Measurements from ENCODE around the gene TRNP1.
"Not testable (repeated sequence)": the region's sequence is repeated elsewhere in the genome, so short reads cannot be mapped to it uniquely, and the experiment has no call there.

The TRNP1 gene

DNA sequence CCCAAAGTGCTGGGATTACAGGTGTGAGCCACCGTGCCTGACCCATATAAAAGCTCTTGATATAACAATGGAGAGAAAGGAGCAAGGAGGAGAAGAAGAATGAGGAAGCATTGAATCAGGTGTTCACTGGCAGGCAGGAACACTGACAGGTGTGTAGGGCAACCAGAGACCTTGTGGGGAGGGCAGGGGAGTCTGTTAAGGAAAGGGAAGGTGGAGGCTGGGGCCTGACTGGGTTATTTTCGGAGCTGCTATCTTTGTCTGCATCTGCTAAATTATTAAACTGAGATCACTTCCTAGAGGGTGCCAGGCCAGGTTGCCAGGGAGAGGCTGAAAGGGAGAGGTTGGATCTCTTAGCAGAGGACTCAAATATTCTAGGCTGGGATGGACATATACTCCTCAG lies 6.8 kb upstream of the TRNP1 start:
- no peak for DNase-seq
- no peak for TF ChIP-seq POLR2A (IDR thresholded peaks at IDR 0.05; ENCODE audit: low read length)
- TF ChIP-seq GATA1 (IDR thresholded peaks at IDR 0.05; ENCODE audit: low read depth, low read length): no peak

DNA sequence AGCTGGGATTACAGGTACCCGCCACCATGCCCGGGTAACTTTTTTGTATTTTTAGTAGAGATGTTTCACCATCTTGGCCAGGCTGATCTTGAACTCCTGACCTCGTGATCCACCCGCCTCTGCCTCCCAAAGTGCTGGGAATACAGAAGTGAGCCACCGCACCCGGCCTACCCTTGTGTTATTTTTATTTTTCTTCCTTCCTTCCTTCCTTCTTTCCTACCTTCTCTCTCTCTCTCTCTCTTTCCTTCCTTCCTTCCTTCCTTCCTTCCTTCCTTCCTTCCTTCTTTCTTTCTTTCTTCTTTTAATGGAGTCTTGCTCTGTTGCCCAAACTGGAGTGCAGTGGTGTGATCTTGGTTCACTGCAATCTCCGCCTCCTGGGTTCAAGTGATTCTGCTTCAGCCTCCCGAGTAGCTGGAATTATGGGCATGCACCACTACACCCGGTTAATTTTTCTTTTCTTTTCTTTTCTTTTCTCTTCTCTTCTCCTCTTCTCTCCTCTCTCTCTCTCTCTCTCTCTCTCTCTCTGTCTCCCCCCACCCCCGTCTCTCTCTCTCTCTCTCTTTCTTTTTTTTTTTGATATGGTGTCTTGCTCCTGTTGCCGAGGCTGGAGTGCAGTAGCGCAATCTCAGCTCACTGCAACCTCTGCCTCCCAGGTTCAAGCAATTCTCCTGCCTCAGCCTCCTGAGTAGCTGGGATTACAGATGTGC lies 3.9 kb upstream of the TRNP1 start:
- not testable (repeated sequence) for DNase-seq

DNA sequence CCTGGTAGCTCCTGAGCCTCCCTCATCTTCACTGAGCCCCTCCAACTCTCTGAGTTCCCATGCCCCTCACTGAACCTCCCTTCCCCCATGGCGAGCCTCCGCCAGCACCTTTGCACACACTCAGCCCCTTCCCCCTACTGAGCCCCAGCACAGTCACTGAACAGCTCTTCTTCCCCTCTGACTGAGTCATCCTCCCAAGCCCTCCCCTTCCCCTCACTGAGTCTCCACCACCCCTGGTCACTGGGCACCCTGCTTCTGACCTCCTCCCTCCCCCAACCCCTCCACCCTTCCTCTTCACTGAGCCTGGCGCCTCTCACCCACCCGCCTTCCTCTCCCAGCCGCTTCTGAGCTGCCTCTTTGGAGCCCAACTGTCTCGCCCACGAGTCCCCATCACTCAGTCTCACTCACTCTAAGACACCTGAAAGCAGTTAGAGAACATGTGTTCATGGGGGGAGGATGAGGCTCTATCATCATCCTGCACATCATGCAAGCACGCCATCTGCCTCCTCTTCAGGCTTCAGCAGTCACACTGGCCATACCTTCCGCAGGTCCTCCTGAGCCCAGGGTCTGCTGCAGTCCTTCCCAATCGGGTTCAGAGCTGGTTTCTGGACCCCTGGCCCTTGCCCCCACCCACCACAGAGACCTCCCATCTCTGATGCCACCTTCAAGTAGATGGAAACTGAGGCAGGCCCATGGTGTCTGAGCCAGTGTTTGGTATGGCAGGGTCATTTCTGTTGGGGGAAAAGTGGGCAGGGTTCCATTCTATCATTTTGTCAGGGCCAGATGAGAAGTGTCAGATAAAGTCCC lies 2.0 kb upstream of the TRNP1 start:
- no peak for TF ChIP-seq GATA1 (IDR thresholded peaks at IDR 0.05; ENCODE audit: low read depth, low read length)
- TF ChIP-seq POLR2A (IDR thresholded peaks at IDR 0.05; ENCODE audit: low read length): no peak
- DNase-seq: no peak

DNA sequence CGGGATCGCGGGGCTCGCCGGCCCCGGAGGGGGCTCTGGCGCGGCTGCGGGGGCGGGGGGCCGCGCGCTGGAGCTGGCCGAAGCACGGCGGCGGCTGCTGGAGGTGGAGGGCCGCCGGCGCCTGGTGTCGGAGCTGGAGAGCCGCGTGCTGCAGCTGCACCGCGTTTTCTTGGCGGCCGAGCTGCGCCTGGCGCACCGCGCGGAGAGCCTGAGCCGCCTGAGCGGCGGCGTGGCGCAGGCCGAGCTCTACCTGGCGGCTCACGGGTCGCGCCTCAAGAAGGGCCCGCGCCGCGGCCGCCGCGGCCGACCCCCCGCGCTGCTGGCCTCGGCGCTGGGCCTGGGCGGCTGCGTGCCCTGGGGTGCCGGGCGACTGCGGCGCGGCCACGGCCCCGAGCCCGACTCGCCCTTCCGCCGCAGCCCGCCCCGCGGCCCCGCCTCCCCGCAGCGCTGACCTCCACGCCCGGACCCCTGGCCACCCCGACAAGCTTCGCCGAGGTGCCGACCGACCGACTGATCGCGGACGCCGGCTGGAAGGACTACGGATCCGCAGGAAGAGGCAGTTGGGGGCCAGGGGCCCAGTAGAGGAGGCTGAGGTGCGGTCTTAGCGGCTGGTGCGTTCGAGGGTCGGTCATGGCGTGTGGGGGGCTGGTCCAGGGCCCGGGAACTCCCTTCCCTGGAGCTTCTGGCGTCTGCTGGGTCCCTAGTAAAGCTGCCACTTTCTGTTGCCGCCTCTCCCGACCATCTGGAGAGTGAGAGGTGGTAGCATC lies 711 bp downstream of the TRNP1 start:
- no peak for DNase-seq
- TF ChIP-seq GATA1 (IDR thresholded peaks at IDR 0.05; ENCODE audit: low read depth, low read length): no peak
- no peak for TF ChIP-seq POLR2A (IDR thresholded peaks at IDR 0.05; ENCODE audit: low read length)

DNA sequence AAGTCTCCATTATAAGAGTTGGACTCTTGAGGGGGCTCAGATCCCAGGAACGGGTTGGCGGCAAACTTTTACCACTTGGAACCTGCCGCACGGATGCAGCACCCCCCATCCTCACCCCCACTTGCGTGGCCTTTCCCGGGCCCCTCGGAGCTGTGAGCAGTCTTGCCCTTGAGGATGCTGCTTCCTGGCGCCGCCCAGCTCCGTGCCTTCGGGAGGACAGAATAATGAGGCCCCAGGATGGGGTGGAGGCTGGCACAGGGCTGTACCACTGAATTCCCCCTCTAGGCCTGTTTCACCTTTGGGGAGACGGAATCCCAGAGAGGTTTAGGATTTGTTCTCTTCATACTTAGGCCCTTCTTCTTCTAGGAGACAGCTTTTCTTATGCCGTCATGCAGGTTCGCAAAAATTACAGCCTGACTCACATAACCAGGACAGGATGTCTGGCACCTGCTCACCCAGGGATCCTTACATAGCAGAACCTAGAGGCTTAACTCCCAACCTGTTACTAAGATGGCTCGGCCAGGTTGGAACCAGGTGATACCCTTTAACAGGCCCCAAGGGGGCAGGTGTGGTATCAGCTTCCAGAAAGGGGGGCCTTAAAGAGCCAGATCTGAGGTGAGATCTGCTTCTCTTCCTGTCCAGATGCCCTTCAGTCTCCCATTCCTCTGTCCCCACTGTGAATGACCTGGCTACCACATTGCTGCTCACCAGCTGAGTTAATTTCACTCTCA lies 1.5 kb downstream of the TRNP1 start:
- TF ChIP-seq POLR2A (IDR thresholded peaks at IDR 0.05; ENCODE audit: low read length) (no peak), GATA1 (IDR thresholded peaks at IDR 0.05; ENCODE audit: low read depth, low read length) (no peak)
- no peak for DNase-seq

DNA sequence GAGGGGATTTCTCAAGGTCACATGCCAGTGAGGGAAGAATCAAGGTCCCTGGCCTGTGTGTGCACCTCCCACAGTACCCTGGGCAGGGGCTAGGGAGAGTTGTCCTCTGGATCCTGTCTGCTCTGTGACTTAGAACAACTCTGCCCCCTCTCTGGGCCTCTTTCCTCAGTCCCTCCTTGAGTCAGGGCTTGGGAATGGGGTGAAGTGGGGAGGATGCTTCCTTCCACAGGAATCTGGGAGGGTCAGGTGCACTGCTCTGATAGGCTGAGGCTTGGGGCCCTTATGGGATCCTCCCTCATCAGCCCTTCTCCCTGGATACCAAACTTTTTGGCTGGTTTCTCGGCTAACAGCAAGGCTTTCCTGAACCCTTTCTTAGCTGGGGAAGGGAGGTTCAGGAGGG lies 2.5 kb downstream of the TRNP1 start:
- no peak for DNase-seq
- TF ChIP-seq POLR2A (IDR thresholded peaks at IDR 0.05; ENCODE audit: low read length) (no peak), GATA1 (IDR thresholded peaks at IDR 0.05; ENCODE audit: low read depth, low read length) (no peak)

DNA sequence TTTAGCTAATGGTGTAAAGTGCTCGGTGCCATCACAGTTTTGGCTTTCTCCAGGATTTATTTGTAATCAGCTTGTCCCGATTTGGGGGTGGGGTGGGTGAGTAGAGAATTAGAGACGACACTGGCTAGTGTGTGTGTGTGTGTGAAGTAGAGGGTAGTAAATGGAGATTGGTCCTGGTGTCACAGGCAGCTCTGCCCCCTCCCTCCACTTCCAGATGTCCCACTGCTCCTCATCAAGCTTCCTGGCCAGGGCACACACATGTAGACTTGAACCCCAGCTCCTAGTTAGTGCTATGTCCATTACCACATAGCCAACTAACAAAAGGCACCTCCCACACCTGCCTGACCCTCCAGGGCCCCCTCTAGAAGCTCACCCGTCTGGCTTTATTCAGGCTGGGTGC lies 3.2 kb downstream of the TRNP1 start:
- no peak for TF ChIP-seq GATA1 (IDR thresholded peaks at IDR 0.05; ENCODE audit: low read depth, low read length)
- TF ChIP-seq POLR2A (IDR thresholded peaks at IDR 0.05; ENCODE audit: low read length): no peak
- no peak for DNase-seq

DNA sequence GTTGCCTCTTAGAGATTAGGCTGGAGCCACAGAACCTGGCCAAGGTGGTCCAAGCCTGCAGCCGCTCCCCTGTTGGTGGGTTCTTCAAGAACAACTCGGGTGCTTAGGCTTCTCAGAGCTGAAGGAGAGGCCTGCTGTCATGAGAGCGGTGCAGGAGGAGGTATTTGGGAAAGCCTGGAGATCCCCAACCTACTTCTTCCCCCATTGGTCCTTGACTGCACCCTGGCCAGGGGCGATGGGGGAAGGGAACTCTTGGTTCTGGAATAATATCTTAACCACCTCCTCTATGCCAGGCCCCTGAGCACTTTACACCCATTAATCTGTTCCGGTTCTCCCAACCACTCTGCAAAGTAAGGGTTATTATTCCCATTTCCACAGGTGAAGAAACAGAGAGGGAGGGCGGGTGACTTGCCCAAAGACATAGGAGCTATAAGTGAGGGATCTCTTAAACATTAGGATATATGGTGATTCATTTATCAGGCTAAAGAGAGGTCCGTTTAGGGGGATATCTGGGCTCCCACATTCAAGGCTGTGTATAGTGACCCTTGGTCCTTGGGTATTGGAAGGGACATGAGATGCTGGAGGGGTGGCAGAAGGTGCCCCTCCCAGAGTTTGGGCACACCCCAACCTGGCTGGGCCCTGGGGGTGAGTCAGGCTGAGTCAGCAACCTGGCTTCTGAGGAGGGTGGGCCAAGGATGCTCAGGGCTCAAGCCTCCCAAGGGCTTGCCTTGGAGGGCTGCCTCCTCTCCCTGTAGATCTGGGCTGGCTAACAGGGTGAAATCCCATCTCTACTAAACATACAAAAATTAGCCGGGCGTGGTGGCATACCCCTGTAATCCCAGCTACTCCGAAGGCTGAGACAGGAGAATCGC lies 5.2 kb downstream of the TRNP1 start:
- DNase-seq: no peak
- TF ChIP-seq GATA1 (IDR thresholded peaks at IDR 0.05; ENCODE audit: low read depth, low read length) (no peak), POLR2A (IDR thresholded peaks at IDR 0.05; ENCODE audit: low read length) (no peak)

DNA sequence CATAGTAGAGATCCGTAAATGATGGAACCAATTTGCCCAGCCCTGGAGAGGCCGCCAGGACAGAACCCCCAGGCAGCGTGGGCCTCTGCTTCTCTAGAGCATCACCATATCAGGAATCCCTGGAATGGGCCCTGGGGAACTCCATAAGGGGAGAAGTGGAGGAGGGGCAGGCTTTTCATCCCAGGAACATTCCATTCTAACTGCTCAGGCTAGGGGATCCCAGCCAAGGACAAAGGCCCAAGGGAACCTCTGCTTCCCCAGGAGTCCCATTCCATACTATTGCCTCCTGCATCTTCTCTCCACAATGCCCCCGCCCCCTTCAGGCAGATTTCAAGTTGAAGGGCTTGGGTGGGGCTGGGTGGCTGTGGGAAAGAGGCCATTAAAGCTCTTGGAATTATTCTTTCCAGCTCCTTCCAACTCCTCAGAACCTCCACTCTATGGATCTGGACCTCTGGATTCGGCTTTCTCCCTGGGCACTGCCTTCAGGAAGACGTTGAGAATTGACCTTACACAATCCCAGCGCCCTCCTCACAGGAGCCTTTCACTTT lies 6.0 kb downstream of the TRNP1 start:
- no peak for TF ChIP-seq POLR2A (IDR thresholded peaks at IDR 0.05; ENCODE audit: low read length)
- no peak for TF ChIP-seq GATA1 (IDR thresholded peaks at IDR 0.05; ENCODE audit: low read depth, low read length)
- DNase-seq: no peak

DNA sequence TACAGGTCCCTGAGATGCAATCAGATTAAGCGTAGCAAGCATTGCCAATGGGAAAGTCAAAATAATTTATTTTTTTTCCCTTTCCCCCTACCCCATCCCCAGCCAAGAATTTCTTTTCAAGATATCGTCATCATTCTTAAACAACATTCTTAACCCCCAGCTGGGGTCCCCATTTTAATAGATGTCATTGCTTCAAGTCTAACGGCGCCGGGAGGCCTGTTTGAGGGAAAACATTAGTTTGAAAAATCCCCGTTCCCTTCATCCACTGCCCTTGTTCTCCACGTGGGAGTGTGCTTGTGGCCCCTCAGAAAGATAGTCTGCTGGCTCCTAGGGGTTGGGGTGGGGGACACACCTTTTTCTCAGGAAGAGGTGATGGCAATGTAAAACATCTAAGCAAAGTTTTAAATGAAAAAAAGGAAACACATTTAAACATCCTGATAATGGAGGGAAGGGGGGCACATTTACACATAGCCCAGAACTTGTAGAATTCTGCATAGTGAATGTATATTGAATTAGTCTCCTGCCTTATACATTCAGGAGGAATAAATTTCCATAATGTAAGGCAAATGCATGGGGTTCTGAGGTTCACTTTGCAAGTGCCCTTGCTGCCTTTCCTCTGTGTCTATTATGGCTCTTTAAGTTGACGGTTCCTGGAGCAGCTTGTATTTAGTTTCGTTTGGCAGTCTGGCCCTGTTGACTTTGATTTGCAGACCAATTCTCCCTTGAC lies 6.8 kb downstream of the TRNP1 start:
- TF ChIP-seq POLR2A (IDR thresholded peaks at IDR 0.05; ENCODE audit: low read length): no peak
- no peak for TF ChIP-seq GATA1 (IDR thresholded peaks at IDR 0.05; ENCODE audit: low read depth, low read length)
- DNase-seq: no peak

DNA sequence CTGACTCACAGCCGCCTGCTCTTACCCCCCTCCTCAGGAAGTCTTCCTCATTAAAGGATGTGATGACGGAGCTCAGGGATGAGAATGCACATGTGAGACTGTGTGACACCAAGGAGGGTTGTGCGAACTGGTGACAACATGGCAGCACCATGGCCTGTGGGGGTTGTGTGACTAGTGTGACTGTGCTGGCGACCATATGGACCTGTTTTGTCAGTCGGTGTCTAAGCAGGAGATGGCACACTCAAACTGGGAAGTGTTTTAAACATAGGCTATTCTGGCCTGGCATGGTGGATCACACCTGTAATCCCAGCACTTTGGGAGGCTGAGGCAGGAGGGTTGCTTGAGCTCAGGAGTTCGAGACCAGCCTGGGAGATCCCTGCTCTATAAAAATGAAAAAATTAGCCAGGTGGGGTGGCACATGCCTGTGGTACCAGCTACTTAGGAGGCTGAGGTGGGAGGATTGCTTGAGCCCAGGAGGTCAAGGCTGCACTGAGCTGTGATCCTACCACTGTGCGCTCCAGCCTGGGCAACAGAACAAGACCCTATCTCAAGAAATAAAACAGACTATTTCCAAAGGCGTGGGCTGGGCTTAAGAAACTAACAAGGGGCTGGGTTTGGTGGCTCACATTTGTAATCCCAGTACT lies 7.4 kb downstream of the TRNP1 start:
- TF ChIP-seq GATA1 (IDR thresholded peaks at IDR 0.05; ENCODE audit: low read depth, low read length) (no peak), POLR2A (IDR thresholded peaks at IDR 0.05; ENCODE audit: low read length) (no peak)
- DNase-seq: no peak
